GM18505 (cell line): ENCODE measurements around the gene PCBP4.
"Not testable (repeated sequence)": the region's sequence is repeated elsewhere in the genome, so short reads cannot be mapped to it uniquely, and the experiment has no call there.

Source experiments
- ATAC-seq: cut with Tn5 transposase; IDR thresholded peaks from one replicate; pipeline ENCODE4 v1.9.1; 2021; ENCODE audit not compliant: unreplicated experiment
- POLR2A ChIP-seq: IDR thresholded peaks from 4 replicates; pipeline ENCODE4 v1.6.1; 2011; ENCODE audit warnings: borderline replicate concordance; ENCODE audit not compliant: insufficient read depth, insufficient read length; ENCODE audit errors: extremely low read depth

PCBP4 gene

GRCh38 chr3:51930439-51930838, 36.8 kb downstream of the PCBP4 start:
- no peak for TF ChIP-seq POLR2A
- ATAC-seq = no peak

GRCh38 chr3:51929420-51930003, 37.7 kb downstream of the PCBP4 start:
- TF ChIP-seq POLR2A = no peak
- no peak for ATAC-seq

- not testable (repeated sequence) for ATAC-seq
These were observed 38.3 kb downstream of the PCBP4 start for GRCh38 chr3:51928981-51929380.

- no peak for ATAC-seq
- no peak for TF ChIP-seq POLR2A
These were observed 38.8 kb downstream of the PCBP4 start for GRCh38 chr3:51928438-51928837.

- TF ChIP-seq POLR2A = no peak
- no peak for ATAC-seq
These were observed 39.9 kb downstream of the PCBP4 start for GRCh38 chr3:51927061-51927977.

- TF ChIP-seq POLR2A = no peak
- no peak for ATAC-seq
These were observed 46.1 kb downstream of the PCBP4 start for GRCh38 chr3:51921081-51921578.

GRCh38 chr3:51916418-51916817, 50.8 kb downstream of the PCBP4 start:
- no peak for TF ChIP-seq POLR2A
- ATAC-seq = no peak

- no peak for ATAC-seq
- TF ChIP-seq POLR2A = no peak
These were observed 59.2 kb downstream of the PCBP4 start for GRCh38 chr3:51908026-51908425.
